ENCODE data around the gene IL6R.

Gene IL6R

DNA sequence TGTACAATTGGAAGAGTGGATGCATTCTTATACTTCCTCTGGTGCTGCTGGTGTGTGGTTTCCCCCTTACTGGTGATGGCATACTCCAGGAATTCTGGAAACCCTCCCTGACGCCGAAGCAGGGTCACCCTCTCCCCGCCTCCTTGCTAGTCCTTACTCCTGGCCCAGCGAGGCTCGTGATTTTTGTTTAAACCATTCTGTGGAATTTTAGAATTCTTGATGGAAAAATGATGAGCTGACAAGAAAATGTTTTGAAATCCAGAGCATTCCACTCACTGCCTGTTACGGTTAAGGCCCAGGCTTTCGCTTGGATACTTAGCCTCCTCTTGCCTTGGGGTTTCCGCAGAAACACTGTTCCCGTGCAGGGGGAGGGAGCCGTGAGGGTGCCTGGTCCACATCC lies 41.1 kb downstream of the IL6R start:
- no peak for TF ChIP-seq CTCF (IDR thresholded peaks at IDR 0.05; ENCODE audit: low read depth, low read length)
- DNase-seq (ENCODE audit: extremely low read depth, low read depth), result peak; percentile 50

GRCh38 chr1:154446789-154447188 lies 41.6 kb downstream of the IL6R start:
- no peak for DNase-seq (ENCODE audit: extremely low read depth, low read depth)
- no peak for TF ChIP-seq CTCF (IDR thresholded peaks at IDR 0.05; ENCODE audit: low read depth, low read length)

- no peak for DNase-seq (ENCODE audit: extremely low read depth, low read depth)
- no peak for TF ChIP-seq CTCF (IDR thresholded peaks at IDR 0.05; ENCODE audit: low read depth, low read length)
Observed at GRCh38 chr1:154448331-154448811, 43.2 kb downstream of the IL6R start.

DNA sequence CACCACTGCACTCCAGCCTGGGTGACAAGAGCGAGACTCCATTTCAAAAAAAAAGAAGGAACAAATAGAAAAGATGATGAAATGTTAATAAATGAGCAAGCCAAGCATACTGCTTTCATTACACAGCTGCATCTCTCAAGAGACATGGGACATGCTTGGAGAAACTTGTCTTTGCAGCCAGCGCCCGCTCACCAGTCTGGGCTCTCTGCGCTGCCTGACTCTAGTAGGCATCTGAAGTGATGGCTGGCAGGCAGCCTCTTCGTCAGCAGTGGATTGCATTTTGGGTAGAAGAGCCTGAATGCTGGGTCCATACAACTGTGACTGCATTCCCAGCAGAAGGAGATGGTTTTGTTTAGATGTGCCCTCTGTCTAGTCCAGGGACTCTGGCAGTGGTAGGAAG lies 48.0 kb downstream of the IL6R start:
- no peak for DNase-seq (ENCODE audit: extremely low read depth, low read depth)
- no peak for TF ChIP-seq CTCF (IDR thresholded peaks at IDR 0.05; ENCODE audit: low read depth, low read length)

DNA sequence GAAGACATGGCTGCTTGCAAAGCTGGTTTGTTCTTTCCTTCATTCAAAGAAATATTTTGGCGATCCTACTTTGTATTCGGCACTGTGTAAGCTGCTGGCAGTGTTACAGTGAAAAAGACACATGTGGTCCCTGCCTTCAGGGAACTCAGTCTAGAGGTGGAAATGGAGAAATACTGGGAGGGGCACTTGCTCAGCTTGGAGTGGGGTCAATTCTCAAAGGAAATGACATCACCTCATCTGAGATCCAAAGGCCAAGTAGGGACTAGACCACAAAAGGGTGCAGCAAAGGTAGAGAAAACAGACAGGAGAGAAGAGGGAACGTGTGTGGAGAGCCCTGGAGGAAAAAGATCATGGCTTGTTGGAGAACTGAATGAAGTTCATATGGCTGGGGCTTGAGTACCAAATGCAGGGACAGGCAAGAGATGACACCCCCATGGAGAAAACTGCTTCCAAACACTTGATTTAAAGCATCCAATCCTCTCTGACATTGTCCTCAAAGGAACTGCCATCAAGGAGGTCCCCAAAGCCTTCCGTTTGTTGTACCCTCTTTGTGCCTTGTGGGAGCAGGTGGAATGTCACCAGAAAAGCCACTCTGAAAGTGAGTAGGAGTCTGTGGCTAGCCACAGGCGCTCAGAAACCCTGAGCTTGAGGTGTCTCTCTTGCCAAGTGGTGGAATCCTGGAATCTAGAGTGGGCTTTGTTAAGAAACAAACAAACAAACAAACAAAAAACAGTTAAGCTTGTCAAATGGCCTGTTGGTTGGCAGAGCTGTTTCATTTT lies 48.6 kb downstream of the IL6R start:
- DNase-seq (ENCODE audit: extremely low read depth, low read depth), result no peak
- TF ChIP-seq CTCF (IDR thresholded peaks at IDR 0.05; ENCODE audit: low read depth, low read length), result no peak

DNA sequence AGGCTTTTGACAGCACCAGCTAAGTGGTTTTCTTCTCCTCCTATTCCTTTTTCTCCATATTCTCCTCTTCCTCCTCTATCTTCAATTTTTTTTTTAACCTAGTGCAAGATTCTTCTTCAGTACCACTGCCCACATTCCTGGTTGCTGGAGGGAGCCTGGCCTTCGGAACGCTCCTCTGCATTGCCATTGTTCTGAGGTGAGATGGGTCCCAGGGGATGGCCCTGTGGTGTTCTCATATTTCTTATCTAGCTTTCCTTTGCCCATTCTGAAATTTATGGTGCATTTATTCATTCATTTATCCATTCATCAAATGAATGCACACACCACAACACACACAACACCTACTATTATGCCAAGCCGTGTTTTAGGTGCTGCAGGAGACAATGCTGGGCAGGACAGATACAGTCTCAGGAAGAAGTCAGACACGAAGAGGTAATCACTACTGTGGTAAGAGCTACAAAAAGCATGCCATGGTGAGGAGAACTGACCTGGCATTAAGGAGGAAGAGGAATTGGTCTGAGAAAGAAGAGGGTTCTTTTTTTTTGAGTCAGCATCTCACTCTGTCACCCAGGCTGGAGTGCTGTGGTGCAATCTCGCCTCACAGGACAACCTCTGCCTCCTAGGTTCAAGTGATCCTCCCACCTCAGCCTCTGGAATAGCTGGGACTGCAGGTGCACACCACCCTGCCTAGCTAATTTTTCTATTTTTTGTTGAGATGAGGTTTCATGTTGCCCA lies 49.4 kb downstream of the IL6R start:
- no peak for DNase-seq (ENCODE audit: extremely low read depth, low read depth)
- TF ChIP-seq CTCF (IDR thresholded peaks at IDR 0.05; ENCODE audit: low read depth, low read length), result no peak

GRCh38 chr1:154456631-154457030 lies 51.5 kb downstream of the IL6R start:
- no peak for TF ChIP-seq CTCF (IDR thresholded peaks at IDR 0.05; ENCODE audit: low read depth, low read length)
- DNase-seq (ENCODE audit: extremely low read depth, low read depth), result no peak

Measured in AG09319 (cell line).